Activated CD4-positive, CD25-positive, alpha-beta regulatory T cell (primary cell): ENCODE measurements around the gene PCK1.

Experiments used
- DNase-seq, 4 experiments: peaks; one replicate each; lab custom pipeline; 2025; lab: John Stamatoyannopoulos, UW

Gene PCK1

GRCh38 chr20:57536771-57537724 lies 23.9 kb upstream of the PCK1 start:
- DNase-seq, result no peak

- no peak for DNase-seq
Observed at GRCh38 chr20:57537822-57538221, 23.1 kb upstream of the PCK1 start.

DNA sequence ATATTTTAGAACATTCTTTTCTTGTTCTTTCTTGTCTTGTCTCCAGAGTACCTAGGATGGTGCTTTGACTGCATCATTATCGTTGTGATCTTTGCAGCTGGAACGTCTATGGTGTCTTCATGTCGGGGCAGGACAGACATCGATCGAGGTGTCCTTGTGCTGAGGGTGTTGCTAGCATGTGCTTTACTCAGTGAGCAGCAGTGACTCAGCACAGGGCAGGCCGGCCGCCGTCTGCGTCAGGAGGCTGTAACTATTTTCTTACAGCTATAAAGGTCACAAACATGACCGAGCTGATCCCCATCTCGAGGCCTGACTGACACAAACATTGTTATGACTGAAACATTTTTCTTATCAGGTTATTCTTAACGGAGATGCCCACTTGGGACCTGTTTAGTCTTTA lies 21.0 kb upstream of the PCK1 start:
- DNase-seq, result no peak

- DNase-seq, result no peak
Observed at GRCh38 chr20:57540890-57541580, 19.9 kb upstream of the PCK1 start.

DNA sequence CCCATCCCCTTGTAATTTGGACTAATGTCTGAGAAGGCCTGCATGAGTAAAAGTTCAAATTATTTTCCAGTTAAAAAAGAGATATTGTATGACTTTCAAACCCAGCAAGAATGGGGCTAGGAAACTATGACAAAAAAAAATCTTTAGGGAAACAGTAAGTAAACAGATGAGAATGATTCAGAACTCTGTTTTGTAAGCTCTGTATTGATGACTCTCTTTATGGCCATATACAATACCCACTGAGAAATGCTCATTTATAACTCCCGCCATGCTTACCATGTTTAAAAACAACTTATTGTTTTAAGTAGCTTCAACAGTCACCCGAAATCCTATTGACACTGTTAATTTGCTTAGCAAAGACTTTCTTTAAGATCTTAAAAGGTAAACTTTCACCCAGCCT lies 17.2 kb upstream of the PCK1 start:
- no peak for DNase-seq

GRCh38 chr20:57544838-57545564 lies 15.9 kb upstream of the PCK1 start:
- DNase-seq, result no peak

DNA sequence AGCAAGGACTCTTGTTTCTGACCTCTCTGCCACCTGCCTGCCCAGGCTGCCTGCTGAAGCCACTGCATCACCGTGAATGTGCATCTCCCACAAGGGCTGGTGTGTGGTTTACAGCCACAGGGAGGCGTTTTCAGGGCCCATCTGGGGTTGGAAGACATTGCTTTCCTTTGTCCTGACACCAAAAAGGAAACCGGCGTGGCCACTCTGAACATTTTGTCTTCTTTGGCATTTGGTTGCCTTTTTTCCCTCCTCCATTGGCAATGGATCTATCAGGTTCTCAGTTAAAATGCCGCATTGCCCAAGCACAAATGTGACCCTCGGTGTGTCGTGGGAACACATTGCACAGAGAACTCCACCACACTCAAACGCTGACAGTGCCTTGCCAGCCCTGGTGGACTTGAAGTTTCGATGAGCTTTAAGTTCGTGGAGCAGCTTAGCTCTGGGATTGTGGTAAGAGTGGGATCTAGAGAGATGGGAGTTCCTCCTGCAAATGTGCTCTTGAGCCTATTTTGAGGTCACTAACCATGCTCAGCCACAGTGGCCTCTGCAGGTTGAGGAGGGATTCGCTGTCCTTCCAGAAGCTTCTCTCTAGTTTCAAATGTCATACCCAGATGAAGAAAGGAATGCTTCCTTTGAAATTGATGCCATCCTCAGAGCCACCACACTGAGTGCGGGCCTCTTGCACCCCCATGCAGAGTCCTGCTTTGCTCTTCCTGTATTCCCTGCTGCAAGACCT lies 14.8 kb upstream of the PCK1 start:
- no peak for DNase-seq

GRCh38 chr20:57546956-57547649 lies 13.8 kb upstream of the PCK1 start:
- DNase-seq, result no peak

DNA sequence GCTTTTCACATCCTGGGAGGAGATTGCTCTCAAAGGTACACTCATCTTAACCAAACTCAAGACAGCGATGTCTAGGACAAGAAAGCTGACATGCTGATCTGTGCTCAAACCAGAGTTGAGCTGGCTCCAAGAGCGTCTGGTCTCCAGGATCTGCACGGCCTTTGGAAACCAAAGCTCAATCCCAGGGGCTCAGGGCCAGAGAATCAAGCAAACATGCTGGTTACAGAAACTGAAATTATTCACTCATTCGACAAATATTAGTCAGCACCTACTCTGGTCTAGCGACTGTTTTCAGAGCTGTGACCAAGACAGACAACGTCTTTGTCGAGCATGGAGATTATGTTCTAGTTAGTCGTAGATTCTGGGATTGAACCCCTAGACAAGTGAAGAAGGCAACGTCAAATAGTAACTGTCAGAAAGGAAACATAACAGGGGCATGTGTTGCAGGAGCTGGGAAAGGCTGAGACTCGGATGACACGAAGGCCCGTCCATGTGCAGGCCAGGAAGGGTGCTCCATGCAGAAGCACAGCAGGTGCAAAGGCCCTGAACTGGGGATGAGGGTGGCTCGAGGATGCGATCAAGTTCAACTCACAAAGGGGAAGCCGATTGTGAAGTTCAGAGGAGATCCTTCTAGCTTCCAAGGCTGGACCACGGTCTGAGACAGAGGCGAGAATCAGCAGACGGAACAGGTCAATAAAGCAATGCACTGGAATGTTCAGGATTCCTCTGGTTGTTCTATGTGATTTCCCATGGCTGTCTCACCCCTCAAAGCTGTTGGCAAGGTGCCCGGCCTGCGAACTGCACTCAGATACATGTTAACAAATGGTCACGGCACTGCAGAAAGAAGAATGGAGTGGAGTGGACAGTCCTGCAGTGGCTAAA lies 12.5 kb upstream of the PCK1 start:
- no peak for DNase-seq

- no peak for DNase-seq
Observed at GRCh38 chr20:57552471-57552870, 8.4 kb upstream of the PCK1 start.

DNA sequence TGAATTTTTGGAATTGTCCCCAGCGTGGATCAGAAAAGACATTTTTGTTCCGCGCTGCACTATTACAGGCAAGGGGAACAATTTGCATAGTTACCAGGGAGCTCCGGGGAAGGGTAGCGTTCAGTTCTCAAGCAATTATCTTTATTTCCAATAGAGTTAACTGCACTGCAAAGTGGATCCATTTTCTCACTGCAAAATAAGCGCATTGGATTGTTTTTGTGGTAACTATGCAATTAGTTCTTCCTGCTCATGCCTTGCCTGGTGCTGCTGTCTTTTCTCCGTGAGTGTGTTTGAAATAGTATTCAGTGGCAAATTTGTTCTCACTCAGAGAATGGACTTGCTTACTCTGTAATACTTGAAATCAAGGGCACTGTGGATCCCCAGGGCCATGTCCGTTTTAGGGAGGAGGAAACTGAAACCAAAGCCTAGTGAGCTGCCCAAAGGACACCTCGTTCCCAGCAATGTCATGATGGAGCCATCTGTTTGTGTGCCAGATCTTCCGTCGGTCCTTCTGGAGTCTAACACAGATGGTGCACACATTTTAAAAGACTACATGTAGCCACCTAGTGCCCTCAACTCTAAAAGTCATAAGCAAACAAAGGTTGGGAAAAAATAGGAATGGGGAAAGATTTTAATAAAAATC lies 7.4 kb upstream of the PCK1 start:
- no peak for DNase-seq

- no peak for DNase-seq
Observed at GRCh38 chr20:57555457-57556184, 5.3 kb upstream of the PCK1 start.

DNA sequence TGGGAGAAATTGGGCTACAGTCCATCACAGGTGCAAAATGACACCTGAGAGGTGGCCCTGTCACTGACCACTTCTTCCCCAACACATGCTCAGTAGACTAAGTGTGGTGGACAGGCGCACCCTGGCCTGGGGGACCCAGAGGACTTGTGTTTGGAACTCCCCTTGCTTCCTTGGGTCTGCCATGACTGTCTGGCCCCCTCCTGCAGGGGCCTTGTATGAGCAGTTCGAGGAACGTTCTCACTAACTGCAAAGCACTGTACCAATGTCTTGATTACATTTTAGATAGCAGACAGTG lies 4.0 kb upstream of the PCK1 start:
- DNase-seq, result no peak

GRCh38 chr20:57557926-57558613 lies 2.8 kb upstream of the PCK1 start:
- DNase-seq, result no peak

DNA sequence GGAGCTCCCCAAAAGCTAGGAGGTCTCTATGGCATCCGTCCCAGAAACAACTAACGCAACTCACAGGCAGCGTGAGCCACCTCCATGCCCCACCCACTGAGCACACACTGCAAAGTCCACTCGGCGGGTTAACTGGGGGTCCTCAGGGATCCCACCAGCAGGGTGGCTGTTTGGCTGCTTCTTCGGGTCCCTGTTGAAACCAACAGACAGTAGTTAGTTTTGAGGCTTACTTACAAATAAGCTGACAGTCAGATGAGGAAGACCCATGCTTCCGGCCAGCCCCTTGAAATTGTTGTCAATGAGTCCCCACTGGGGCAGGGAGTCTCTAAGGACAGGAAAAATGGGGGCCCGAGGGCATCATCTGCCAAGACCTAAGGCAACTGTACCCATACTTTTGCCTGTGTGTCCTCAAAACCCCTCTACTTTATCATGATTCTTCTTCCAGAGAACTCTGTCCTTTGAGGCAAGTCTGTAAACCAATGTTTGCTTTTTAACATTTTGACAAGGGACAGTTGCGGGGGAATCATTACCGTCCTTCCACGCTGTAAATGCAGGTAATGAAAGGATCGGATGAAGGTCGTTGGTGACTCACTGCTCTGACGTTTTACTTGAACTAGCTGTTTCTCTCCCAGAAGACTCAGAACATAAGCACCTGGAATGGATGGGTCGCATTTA lies 2.2 kb upstream of the PCK1 start:
- no peak for DNase-seq

DNA sequence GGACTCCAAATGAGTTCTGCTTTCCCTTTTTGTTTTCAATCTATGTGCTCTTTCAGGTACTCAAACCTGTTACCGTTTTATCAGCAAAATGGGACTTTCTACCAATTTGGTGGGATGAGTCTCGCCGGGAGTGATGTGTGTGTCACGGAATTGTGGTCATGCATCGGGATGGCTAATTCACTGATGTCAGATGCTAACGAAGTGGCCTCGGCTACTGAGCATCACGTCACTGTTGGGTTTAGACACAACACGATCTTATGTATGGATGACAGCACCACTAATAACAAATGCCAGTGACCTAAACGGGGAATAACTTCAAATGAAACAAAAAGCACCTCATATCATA lies 1.6 kb upstream of the PCK1 start:
- no peak for DNase-seq

- DNase-seq, result no peak
Observed at GRCh38 chr20:57559658-57560553, 1.0 kb upstream of the PCK1 start.
